Cardiac muscle cell (in vitro differentiated cells and primary cell): Measurements from ENCODE around the gene RBL2. TPM values are rescaled to one million over a fixed set of nuclear protein-coding genes. Genes with fewer than 3 reads are reported as not detected.
A peak's percentile ranks its signal among the peaks of the same experiment; 100 is the strongest.

ENCODE experiments used
- DNase-seq, 2 donors: peaks; one replicate each; pipeline versions ENCODE4 v3.0.0 to v3.0.0-alpha.2; 2010 to 2017; ENCODE audit warnings: low read depth in 1 of 2, low spot score in 1 of 2
- H3K27ac ChIP-seq: fragments of 200-600 bp; sonication (generic); 2 replicates; pipeline ENCODE4 v1.5.1; 2016
- H3K27me3 ChIP-seq: fragments of 200-600 bp; sonication (generic); 2 replicates; pipeline ENCODE4 v1.6.0; 2016; ENCODE audit warnings: control low read depth
- H3K36me3 ChIP-seq: fragments of 200-600 bp; sonication (generic); 2 replicates; pipeline ENCODE4 v1.5.1; 2016; ENCODE audit warnings: control low read depth
- H3K4me1 ChIP-seq: fragments of 200-600 bp; sonication (generic); 2 replicates; pipeline ENCODE4 v1.8.1; 2017; ENCODE audit warnings: low read depth, mild to moderate bottlenecking, mixed run types
- H3K4me3 ChIP-seq: fragments of 200-600 bp; sonication (generic); 2 replicates; pipeline ENCODE4 v1.5.1; 2016; ENCODE audit warnings: mild to moderate bottlenecking
- H3K9me3 ChIP-seq: fragments of 200-600 bp; sonication (generic); 2 replicates; pipeline ENCODE4 v1.5.1; 2017; ENCODE audit warnings: low read depth, mild to moderate bottlenecking, control low read depth
- CTCF ChIP-seq: IDR thresholded peaks from 2 replicates; pipeline ENCODE4 v1.5.1; 2012; ENCODE audit warnings: low read depth, mild to moderate bottlenecking, low read length
- polyA plus RNA-seq: library from polyadenylated mRNA; unstranded; fragments of >200 nt; fragmentation: Nextera tagmentation; extraction: Ambion mirVana; gene quantifications from 2 replicates; pipeline ENCODE4 v1.2.1, GENCODE V29; 2016
- total RNA-seq: library from RNA; depleted of rRNA; stranded (reverse); fragments of >200 nt; gene quantifications from 2 replicates; pipeline ENCODE4 v1.2.3, GENCODE V29; 2016

The RBL2 gene
- total and polyA plus RNA-seq, 2 experiments from 2014 or later = 43.1 to 49.8 TPM

GRCh38 chr16:53502331-53503269, 68.3 kb downstream of the RBL2 start, which contains the start of gene AKTIP:
TSS of gene AKTIP (minus strand) at chr16:53503209. CDS start at chr16:53500259, 2,950 bp downstream.
- Histone ChIP-seq H3K9me3 (no peaks in the 10 kb centered on the region), H3K36me3 (no peaks in the 10 kb centered on the region), H3K27me3 (no peaks in the 10 kb centered on the region), H3K4me3 (peak within 1 kb of the TSS; percentile 91), H3K27ac (peak within 1 kb of the TSS; percentile 95), H3K4me1 (peaks cover 39% of the 10 kb centered on the region)
- peak; percentile 35 to 51 for DNase-seq
- no peak for TF ChIP-seq CTCF

- Histone ChIP-seq H3K36me3 (no peaks in the 10 kb centered on the region), H3K9me3 (no peaks in the 10 kb centered on the region), H3K4me1 (peaks cover 44% of the 10 kb centered on the region), H3K27ac (peak overlapping the region; percentile 95), H3K27me3 (no peaks in the 10 kb centered on the region), H3K4me3 (peak overlapping the region; percentile 91)
- TF ChIP-seq CTCF = no peak
- DNase-seq = peak; percentile 100
Measured at GRCh38 chr16:53503270-53503923, 69.1 kb downstream of the RBL2 start.

- DNase-seq = peak; percentile 27 to 80
- peak; percentile 6 for TF ChIP-seq CTCF
- peak overlapping the region; percentile 28 for H3K4me3 ChIP-seq
- no peaks in the 10 kb centered on the region for H3K9me3 ChIP-seq
- H3K27ac ChIP-seq = peak overlapping the region; percentile 95
- no peaks in the 10 kb centered on the region for H3K36me3 ChIP-seq
- H3K4me1 ChIP-seq = peaks cover 47% of the 10 kb centered on the region
- H3K27me3 ChIP-seq = no peaks in the 10 kb centered on the region
Measured at GRCh38 chr16:53503991-53504663, 69.9 kb downstream of the RBL2 start.

GRCh38 chr16:53504665-53505064, 70.4 kb downstream of the RBL2 start:
- no peak for TF ChIP-seq CTCF
- H3K4me3 ChIP-seq = no peak overlapping the region
- H3K9me3 ChIP-seq = no peaks in the 10 kb centered on the region
- DNase-seq = peak in 1 of 2 donors; percentile 83
- peaks cover 47% of the 10 kb centered on the region for H3K4me1 ChIP-seq
- H3K27me3 ChIP-seq = no peaks in the 10 kb centered on the region
- H3K36me3 ChIP-seq = no peaks in the 10 kb centered on the region
- H3K27ac ChIP-seq = peak overlapping the region; percentile 95

GRCh38 chr16:53506254-53506653, 72.0 kb downstream of the RBL2 start:
- no peak overlapping the region for H3K4me3 ChIP-seq
- no peak for TF ChIP-seq CTCF

More at GRCh38 chr16:53506254-53506653, 72.0 kb downstream of the RBL2 start:
- Histone ChIP-seq H3K9me3 (no peaks in the 10 kb centered on the region), H3K36me3 (no peaks in the 10 kb centered on the region), H3K4me1 (peaks cover 47% of the 10 kb centered on the region), H3K27me3 (no peaks in the 10 kb centered on the region), H3K27ac (no peak overlapping the region)
- no peak for DNase-seq
